Measurements from ENCODE around the gene TBC1D22A. TPM values are rescaled to one million over a fixed set of nuclear protein-coding genes. Genes with fewer than 3 reads are reported as not detected.

Gene TBC1D22A
- total RNA-seq, 2 donors from 2014 or later = 21.5 to 23.1 TPM

- peak; percentile 1 to 9 (median 8) for DNase-seq
- no peaks in the 10 kb centered on the region for H3K36me3 ChIP-seq (replicated peaks in 1 of 2; ENCODE audit: insufficient read depth in 1 of 2, low read depth in 2 of 2)
- H3K9me3 ChIP-seq = no peaks in the 10 kb centered on the region
- no peak for ATAC-seq
- H3K27me3 ChIP-seq = no peaks in the 10 kb centered on the region
- no peak overlapping the region for H3K27ac ChIP-seq
- TF ChIP-seq POLR2A (IDR thresholded peaks at IDR 0.05) (no peak), CTCF (IDR thresholded peaks at IDR 0.05) (no peak)
- no peaks in the 10 kb centered on the region for H3K4me1 ChIP-seq
- no peak overlapping the region for H3K4me3 ChIP-seq
- WGBS, 2 donors = 85 to 90% methylated on average over 12 to 22 of the region's 22 CpGs
- intact Hi-C loops (cut with DNase I) = no loop called here
Measured at GRCh38 chr22:47163856-47164513, 401.5 kb downstream of the TBC1D22A start.

GRCh38 chr22:47164514-47165337 is 402.3 kb downstream of the TBC1D22A start:
- H3K9me3 ChIP-seq = no peaks in the 10 kb centered on the region
- ATAC-seq (no peak), DNase-seq (peak; percentile 1 to 9 (median 4))
- 85 to 94% methylated on average over 22 to 28 of the region's 28 CpGs for WGBS, 2 donors
- H3K27ac ChIP-seq = no peak overlapping the region
- intact Hi-C loops (cut with DNase I) = no loop called here
- no peaks in the 10 kb centered on the region for H3K4me1 ChIP-seq
- TF ChIP-seq POLR2A (IDR thresholded peaks at IDR 0.05) (no peak), CTCF (IDR thresholded peaks at IDR 0.05) (no peak)
- H3K36me3 ChIP-seq (replicated peaks in 1 of 2; ENCODE audit: insufficient read depth in 1 of 2, low read depth in 2 of 2) = no peaks in the 10 kb centered on the region
- H3K4me3 ChIP-seq = no peak overlapping the region
- no peaks in the 10 kb centered on the region for H3K27me3 ChIP-seq

- H3K9me3 ChIP-seq = no peaks in the 10 kb centered on the region
- no peak for TF ChIP-seq POLR2A (IDR thresholded peaks at IDR 0.05)
- TF ChIP-seq CTCF (IDR thresholded peaks at IDR 0.05) = no peak
- no peaks in the 10 kb centered on the region for H3K27me3 ChIP-seq
- H3K4me3 ChIP-seq = no peak overlapping the region
- intact Hi-C loops (cut with DNase I) = no loop called here
- no peaks in the 10 kb centered on the region for H3K36me3 ChIP-seq (replicated peaks in 1 of 2; ENCODE audit: insufficient read depth in 1 of 2, low read depth in 2 of 2)
- ATAC-seq = no peak
- 87 to 91% methylated on average over 15 to 25 of the region's 25 CpGs for WGBS, 2 donors
- no peak overlapping the region for H3K27ac ChIP-seq
- peak; percentile 1 to 10 (median 8) for DNase-seq
- H3K4me1 ChIP-seq = no peaks in the 10 kb centered on the region
Measured at GRCh38 chr22:47165338-47166032, 403.0 kb downstream of the TBC1D22A start.

- DNase-seq = peak in 2 of 4 donors; percentile 1 to 7
Measured at GRCh38 chr22:47166033-47166404, 403.6 kb downstream of the TBC1D22A start.

More at GRCh38 chr22:47166033-47166404, 403.6 kb downstream of the TBC1D22A start:
- H3K27me3 ChIP-seq = no peaks in the 10 kb centered on the region
- 83 to 91% methylated on average over 4 to 5 of the region's 5 CpGs for WGBS, 2 donors
- no peak overlapping the region for H3K4me3 ChIP-seq
- no peaks in the 10 kb centered on the region for H3K4me1 ChIP-seq
- H3K9me3 ChIP-seq = no peaks in the 10 kb centered on the region
- H3K27ac ChIP-seq = no peak overlapping the region
- no peak for ATAC-seq
- no peaks in the 10 kb centered on the region for H3K36me3 ChIP-seq (replicated peaks in 1 of 2; ENCODE audit: insufficient read depth in 1 of 2, low read depth in 2 of 2)
- intact Hi-C loops (cut with DNase I) = no loop called here
- no peak for TF ChIP-seq CTCF (IDR thresholded peaks at IDR 0.05)
- TF ChIP-seq POLR2A (IDR thresholded peaks at IDR 0.05) = no peak
